K562 (cell line): ENCODE results near the gene GUF1. TPM values are rescaled to one million over a fixed set of nuclear protein-coding genes. Genes with fewer than 3 reads are reported as not detected.

Experiments used
- ATAC-seq: fragments of 200-7000 bp; cut with Tn5 transposase; 3 replicates; pipeline ENCODE4 v1.9.1; 2020; ENCODE audit warnings: moderate library complexity
- BruUV-seq: library from RNA; stranded (reverse); fragments of 400-500 nt; replicated peaks from 2 replicates; lab custom pipeline; 2021; lab: Mats Ljungman, UMichigan
- CTCF ChIA-PET: fragments of 300-600 bp; formaldehyde crosslinking; extraction: SDS; loops from one replicate; lab custom pipeline; 2021; ENCODE audit warnings: low intra/inter-chr PET ratio; lab: Yijun Ruan, JAX
- POLR2A ChIA-PET: fragments of 300-600, 350-650 bp; sonication (Branson Sonifier 250); formaldehyde crosslinking; extraction: SDS; loops from one replicate; lab custom pipeline; 2021; ENCODE audit warnings: antibody characterized with exemption, inconsistent platforms; lab: Yijun Ruan, JAX
- DNase-seq, 4 experiments: peaks; one replicate each; pipeline versions ENCODE4 v3.0.0 to v3.0.0-alpha.2; 2011 to 2018; ENCODE audit warnings: low spot score in 3 of 4, mixed read lengths in 3 of 4; ENCODE audit errors: extremely low read depth in 1 of 4
- FAIRE-seq: peaks from 2 replicates; lab custom pipeline; 2011; peaks lifted over from hg19 to GRCh38; lab: Jason Lieb, UNC
- H2AFZ ChIP-seq: 2 replicates; pipeline ENCODE4 v1.6.0; 2011; ENCODE audit warnings: low read depth, low read length, control low read depth, inconsistent platforms
- H3K27ac ChIP-seq: fragments of 200-600 bp; 3 replicates; pipeline ENCODE4 v1.8.0; 2011; ENCODE audit warnings: low read depth, mild to moderate bottlenecking, control low read depth, inconsistent platforms, low read length, moderate library complexity, mixed read lengths; ENCODE audit errors: extremely low read depth
- H3K27me3 ChIP-seq, 2 experiments: fragments of 300-600 bp in 1 of 2; 2 replicates in 1 of 2; 3 replicates in 1 of 2; pipeline versions ENCODE4 v1.6.0 to v1.8.0; 2011; ENCODE audit warnings: inconsistent platforms in 2 of 2, low read length in 2 of 2, mild to moderate bottlenecking in 1 of 2, mixed read lengths in 1 of 2, moderate library complexity in 1 of 2; ENCODE audit not compliant: control insufficient read depth in 2 of 2, insufficient read depth in 2 of 2
- H3K36me3 ChIP-seq: fragments of 300-600 bp; 3 replicates; pipeline ENCODE4 v1.8.0; 2011; ENCODE audit warnings: mild to moderate bottlenecking, low read length, inconsistent platforms; ENCODE audit not compliant: control insufficient read depth, insufficient read depth
- H3K4me1 ChIP-seq, 2 experiments: fragments of 200-600 bp in 1 of 2; replicated peaks in 1 of 2; 2 replicates in 1 of 2; 3 replicates in 1 of 2; pipeline versions ENCODE4 v1.5.1 to v1.8.0; 2011; ENCODE audit warnings: inconsistent platforms in 2 of 2, low read length in 2 of 2, mild to moderate bottlenecking in 1 of 2, mixed read lengths in 1 of 2, moderate library complexity in 1 of 2; ENCODE audit not compliant: control insufficient read depth in 2 of 2, insufficient read depth in 2 of 2
- H3K4me2 ChIP-seq: 2 replicates; pipeline ENCODE4 v1.6.1; 2011; ENCODE audit warnings: low read length, control low read depth, inconsistent platforms, mixed read lengths; ENCODE audit not compliant: insufficient read depth
- H3K4me3 ChIP-seq: fragments of 200-600 bp; sonication (generic), shearing (Covaris generic); 2 replicates; pipeline ENCODE4 v1.5.1; 2016; ENCODE audit warnings: control low read depth, inconsistent platforms
- H3K79me2 ChIP-seq: fragments of 200-600 bp; 3 replicates; pipeline ENCODE4 v1.8.0; 2011; ENCODE audit warnings: low read length, inconsistent platforms; ENCODE audit not compliant: control insufficient read depth, insufficient read depth
- H3K9ac ChIP-seq, 2 experiments: 2 replicates each; pipeline versions ENCODE4 v1.6.0 to v1.6.1; 2011; ENCODE audit warnings: low read depth in 2 of 2, low read length in 2 of 2, control low read depth in 1 of 2, inconsistent platforms in 1 of 2, mild to moderate bottlenecking in 1 of 2, mixed read lengths in 1 of 2; ENCODE audit not compliant: insufficient read depth in 1 of 2
- H3K9me1 ChIP-seq: one replicate; pipeline ENCODE4 v1.6.0; 2011; ENCODE audit warnings: inconsistent platforms, mild to moderate bottlenecking, low read length, moderate library complexity; ENCODE audit not compliant: control insufficient read depth, insufficient read depth
- H3K9me3 ChIP-seq: replicated peaks from 2 replicates; pipeline ENCODE4 v1.5.1; 2011; ENCODE audit warnings: low read depth, low read length, inconsistent platforms; ENCODE audit not compliant: control insufficient read depth, insufficient read depth
- H4K20me1 ChIP-seq: replicated peaks from 2 replicates; pipeline ENCODE4 v1.6.1; 2011; ENCODE audit warnings: low read length, inconsistent platforms, mixed read lengths; ENCODE audit not compliant: control insufficient read depth, insufficient read depth
- CHCHD3 ChIP-seq: fragments of 250-450 bp; sonication (Bioruptor Pico); IDR thresholded peaks from 2 replicates; pipeline ENCODE4 v2.1.2; 2022; ENCODE audit warnings: mild to moderate bottlenecking
- CREB1 ChIP-seq, 2 experiments: sonication (generic) in 1 of 2; formaldehyde crosslinking in 1 of 2; IDR thresholded peaks; 2 replicates each; pipeline versions ENCODE4 v1.6.1 to v1.8.0; 2012 to 2022; ENCODE audit warnings: inconsistent platforms in 1 of 2, mild to moderate bottlenecking in 1 of 2, missing genetic modification reagents in 1 of 2, moderate library complexity in 1 of 2
- MTF1 ChIP-seq: fragments of 250-450 bp; sonication (Bioruptor Pico); IDR thresholded peaks from 2 replicates; pipeline ENCODE4 v1.9.0; 2021; ENCODE audit warnings: moderate library complexity, mild to moderate bottlenecking, inconsistent platforms, borderline replicate concordance
- NFIC ChIP-seq: fragments of 450-650 bp; IDR thresholded peaks from 2 replicates; pipeline ENCODE4 v1.6.1; 2017; ENCODE audit warnings: mild to moderate bottlenecking, inconsistent platforms
- RBM39 ChIP-seq: fragments of 200-400 bp; formaldehyde crosslinking; optimal IDR thresholded peaks from 2 replicates; pipeline ENCODE3; 2018; ENCODE audit warnings: low read depth, low read length
- SMARCA4 ChIP-seq: fragments of 450-650 bp; IDR thresholded peaks from 2 replicates; pipeline ENCODE4 v1.6.1; 2016
- WGBS: fragments of 100-300 bp; shearing (Covaris generic); methylation state at CpG from one replicate; pipeline ENCODE4 v1.1.6; 2016; ENCODE audit warnings: low coverage, mixed read lengths; ENCODE audit not compliant: insufficient coverage; ENCODE audit errors: missing lambda C conversion rate; 5-methylcytosine and 5-hydroxymethylcytosine counted together
- in situ Hi-C: fragments of 300-500 bp; cut with MboI; formaldehyde crosslinking; loops from 4 replicates; pipeline ENCODE4 v1.15.0; 2018; ENCODE audit warnings: inconsistent platforms, mixed read lengths
- intact Hi-C: fragments of 100-400 bp; cut with micrococcal nuclease; formaldehyde crosslinking; loops from 2 replicates; pipeline ENCODE4 v1.14.2; 2022
- polyA plus RNA-seq, 8 experiments: library from polyadenylated mRNA; depleted of rRNA in 4 of 8; stranded (reverse) in 5 of 8; unstranded in 3 of 8; fragments of >200 nt; fragmentation: Nextera tagmentation in 2 of 8; fragmentation: Illumina TruSeq in 1 of 8; extraction: Ambion mirVana in 2 of 8; extraction: Trizol in 1 of 8; gene quantifications; 2 replicates each; pipeline versions ENCODE4 v1.2.1 to v1.2.3, GENCODE V29; 2011 to 2014; ENCODE audit warnings: inconsistent platforms in 1 of 8, missing spikeins in 1 of 8
- total RNA-seq, 7 experiments: library from RNA; depleted of rRNA in 6 of 7; stranded (reverse); fragments of >200 nt in 6 of 7; fragmentation: Illumina TruSeq in 2 of 7; extraction: Trizol in 2 of 7; gene quantifications; 2 replicates each; pipeline versions ENCODE4 v1.2.1 to v1.2.3, GENCODE V29; 2011 to 2021; ENCODE audit warnings: low replicate concordance in 1 of 7
- TF ChIP-seq, protein P1 (sequence below), 2 experiments: fragments of 450-650 bp in 1 of 2; sonication (generic) in 1 of 2; formaldehyde crosslinking in 1 of 2; IDR thresholded peaks in 1 of 2; conservative IDR thresholded peaks in 1 of 2; 2 replicates each; pipeline versions ENCODE4 v1.6.1 to v1.8.1; 2016 to 2023; ENCODE audit warnings: mild to moderate bottlenecking in 2 of 2, moderate library complexity in 2 of 2, inconsistent platforms in 1 of 2, missing genetic modification reagents in 1 of 2
- TF ChIP-seq, protein P2 (sequence below), 2 experiments: fragments of 450-650 bp; IDR thresholded peaks; 2 replicates each; pipeline ENCODE4 v1.6.1; 2018; ENCODE audit warnings: mild to moderate bottlenecking in 2 of 2, low read depth in 1 of 2; ENCODE audit not compliant: partially characterized antibody in 2 of 2
- TF ChIP-seq, protein P3 (sequence below): fragments of 250-450 bp; sonication (Bioruptor Pico); IDR thresholded peaks from 2 replicates; pipeline ENCODE4 v1.8.0; 2021; ENCODE audit warnings: mild to moderate bottlenecking, moderate library complexity

Gene GUF1
- total and polyA plus RNA-seq, 9 of the 15 experiments (the other 6 are each of a cell fraction or from before 2014, with no cell fraction given) = 8.1 to 47.5 (median 25.0) TPM

DNA sequence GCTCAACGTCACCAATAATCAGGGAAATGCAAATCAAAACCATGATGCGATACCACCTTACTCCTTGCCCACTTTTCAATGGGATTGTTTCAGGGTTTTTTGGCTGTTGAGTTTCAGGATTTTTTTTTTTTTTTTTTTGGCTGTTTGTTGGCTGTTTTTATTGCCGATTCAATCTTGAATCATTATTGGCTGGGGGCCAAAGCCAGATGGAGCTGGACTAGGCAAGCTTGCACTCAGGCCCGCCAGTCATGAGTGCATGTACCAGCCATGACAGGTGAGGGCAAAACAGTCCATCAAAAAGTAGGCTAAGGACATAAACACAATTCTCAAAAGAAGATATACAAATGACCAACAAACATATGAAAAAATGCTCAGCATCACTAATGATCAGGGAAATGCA is 40.1 kb upstream of the GUF1 start:
- no TSS peak for BruUV-seq
- in situ Hi-C loops = no loop called here
- H3K9me1 ChIP-seq = no peaks in the 10 kb centered on the region
- no peaks in the 10 kb centered on the region for H3K79me2 ChIP-seq
- no peaks in the 10 kb centered on the region for H3K36me3 ChIP-seq
- DNase-seq (no peak), ATAC-seq (no peak), FAIRE-seq (no peak)
- CTCF ChIA-PET = no interaction called here
- no peaks in the 10 kb centered on the region for H4K20me1 ChIP-seq
- POLR2A ChIA-PET = no interaction called here
- H3K9ac ChIP-seq = no peak overlapping the region
- H3K27me3 ChIP-seq = no peaks in the 10 kb centered on the region
- no peak overlapping the region for H3K4me3 ChIP-seq
- H3K4me2 ChIP-seq = no peak overlapping the region
- H3K9me3 ChIP-seq = no peaks in the 10 kb centered on the region
- H2AFZ ChIP-seq = no peak overlapping the region
- 2% methylated on average over 4 of the region's 4 CpGs for WGBS
- TF ChIP-seq CREB1 (IDR thresholded peaks at IDR 0.05) (no peak), CREB1 (CRISPR knock-in tag; IDR thresholded peaks at IDR 0.05) (no peak), NFIC (peak; percentile 60; the same call in 1 of the 2 replicates)
- TF ChIP-seq, protein P1, sequence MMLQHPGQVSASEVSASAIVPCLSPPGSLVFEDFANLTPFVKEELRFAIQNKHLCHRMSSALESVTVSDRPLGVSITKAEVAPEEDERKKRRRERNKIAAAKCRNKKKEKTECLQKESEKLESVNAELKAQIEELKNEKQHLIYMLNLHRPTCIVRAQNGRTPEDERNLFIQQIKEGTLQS (IDR thresholded peaks at IDR 0.05) = 0 out of 2 replicates have a peak, but pooled peaks have one; percentile 21
- TF ChIP-seq, protein P1 (CRISPR knock-in tag; conservative IDR thresholded peaks at IDR 0.05) = no peak
- TF ChIP-seq, all 486 proteins: peak for 2
- Histone ChIP-seq H3K4me1 (no peaks in the 10 kb centered on the region), H3K27ac (no peak overlapping the region)
- intact Hi-C loops = no loop called here

DNA sequence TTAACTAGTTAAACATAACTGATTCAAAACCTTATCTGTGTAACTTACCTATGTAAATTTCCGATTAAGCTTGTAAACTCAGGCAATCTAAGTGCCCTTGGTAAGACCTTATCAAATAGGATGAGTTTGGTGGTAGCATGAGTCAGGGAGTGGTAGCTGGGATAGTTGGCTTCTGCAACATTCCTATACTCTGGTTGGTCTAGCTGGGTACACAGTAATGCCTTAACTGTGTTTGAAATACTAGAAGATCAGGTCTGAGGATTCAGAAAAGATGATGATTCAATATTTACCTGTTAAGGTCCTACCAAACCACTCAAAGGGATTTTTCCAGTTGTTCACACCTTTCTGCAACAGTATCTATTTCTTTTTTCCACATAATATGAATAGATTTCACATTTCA is 32.1 kb upstream of the GUF1 start:
- intact Hi-C loops (no loop called here), in situ Hi-C loops (no loop called here)
- H3K4me2 ChIP-seq = no peak overlapping the region
- no peaks in the 10 kb centered on the region for H3K9me1 ChIP-seq
- no peak overlapping the region for H3K9ac ChIP-seq
- no TSS peak for BruUV-seq
- no peak overlapping the region for H3K27ac ChIP-seq
- DNase-seq = no peak
- no peaks in the 10 kb centered on the region for H3K4me1 ChIP-seq
- no peaks in the 10 kb centered on the region for H3K27me3 ChIP-seq
- POLR2A ChIA-PET = no interaction called here
- WGBS = 0% methylated on average over 1 of the region's 1 CpG
- H3K36me3 ChIP-seq = no peaks in the 10 kb centered on the region
- no peak overlapping the region for H3K4me3 ChIP-seq
- ATAC-seq = no peak
- FAIRE-seq = no peak
- no peaks in the 10 kb centered on the region for H3K79me2 ChIP-seq
- no peaks in the 10 kb centered on the region for H3K9me3 ChIP-seq
- CTCF ChIA-PET = no interaction called here
- no peak overlapping the region for H2AFZ ChIP-seq
- H4K20me1 ChIP-seq = no peaks in the 10 kb centered on the region
- TF ChIP-seq CHCHD3 (CRISPR knock-in tag) (no peak), MTF1 (CRISPR knock-in tag) (no peak), RBM39 (no peak), SMARCA4 (no peak)
- TF ChIP-seq, protein P2, sequence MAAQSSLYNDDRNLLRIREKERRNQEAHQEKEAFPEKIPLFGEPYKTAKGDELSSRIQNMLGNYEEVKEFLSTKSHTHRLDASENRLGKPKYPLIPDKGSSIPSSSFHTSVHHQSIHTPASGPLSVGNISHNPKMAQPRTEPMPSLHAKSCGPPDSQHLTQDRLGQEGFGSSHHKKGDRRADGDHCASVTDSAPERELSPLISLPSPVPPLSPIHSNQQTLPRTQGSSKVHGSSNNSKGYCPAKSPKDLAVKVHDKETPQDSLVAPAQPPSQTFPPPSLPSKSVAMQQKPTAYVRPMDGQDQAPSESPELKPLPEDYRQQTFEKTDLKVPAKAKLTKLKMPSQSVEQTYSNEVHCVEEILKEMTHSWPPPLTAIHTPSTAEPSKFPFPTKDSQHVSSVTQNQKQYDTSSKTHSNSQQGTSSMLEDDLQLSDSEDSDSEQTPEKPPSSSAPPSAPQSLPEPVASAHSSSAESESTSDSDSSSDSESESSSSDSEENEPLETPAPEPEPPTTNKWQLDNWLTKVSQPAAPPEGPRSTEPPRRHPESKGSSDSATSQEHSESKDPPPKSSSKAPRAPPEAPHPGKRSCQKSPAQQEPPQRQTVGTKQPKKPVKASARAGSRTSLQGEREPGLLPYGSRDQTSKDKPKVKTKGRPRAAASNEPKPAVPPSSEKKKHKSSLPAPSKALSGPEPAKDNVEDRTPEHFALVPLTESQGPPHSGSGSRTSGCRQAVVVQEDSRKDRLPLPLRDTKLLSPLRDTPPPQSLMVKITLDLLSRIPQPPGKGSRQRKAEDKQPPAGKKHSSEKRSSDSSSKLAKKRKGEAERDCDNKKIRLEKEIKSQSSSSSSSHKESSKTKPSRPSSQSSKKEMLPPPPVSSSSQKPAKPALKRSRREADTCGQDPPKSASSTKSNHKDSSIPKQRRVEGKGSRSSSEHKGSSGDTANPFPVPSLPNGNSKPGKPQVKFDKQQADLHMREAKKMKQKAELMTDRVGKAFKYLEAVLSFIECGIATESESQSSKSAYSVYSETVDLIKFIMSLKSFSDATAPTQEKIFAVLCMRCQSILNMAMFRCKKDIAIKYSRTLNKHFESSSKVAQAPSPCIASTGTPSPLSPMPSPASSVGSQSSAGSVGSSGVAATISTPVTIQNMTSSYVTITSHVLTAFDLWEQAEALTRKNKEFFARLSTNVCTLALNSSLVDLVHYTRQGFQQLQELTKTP (IDR thresholded peaks at IDR 0.05; ENCODE audit: low read depth in 1 of 2, partially characterized antibody in 2 of 2) = no peak
- TF ChIP-seq, protein P3, sequence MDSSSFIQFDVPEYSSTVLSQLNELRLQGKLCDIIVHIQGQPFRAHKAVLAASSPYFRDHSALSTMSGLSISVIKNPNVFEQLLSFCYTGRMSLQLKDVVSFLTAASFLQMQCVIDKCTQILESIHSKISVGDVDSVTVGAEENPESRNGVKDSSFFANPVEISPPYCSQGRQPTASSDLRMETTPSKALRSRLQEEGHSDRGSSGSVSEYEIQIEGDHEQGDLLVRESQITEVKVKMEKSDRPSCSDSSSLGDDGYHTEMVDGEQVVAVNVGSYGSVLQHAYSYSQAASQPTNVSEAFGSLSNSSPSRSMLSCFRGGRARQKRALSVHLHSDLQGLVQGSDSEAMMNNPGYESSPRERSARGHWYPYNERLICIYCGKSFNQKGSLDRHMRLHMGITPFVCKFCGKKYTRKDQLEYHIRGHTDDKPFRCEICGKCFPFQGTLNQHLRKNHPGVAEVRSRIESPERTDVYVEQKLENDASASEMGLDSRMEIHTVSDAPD = no peak
